Astrocyte of the cerebellum (primary cell): Measurements from ENCODE around the gene TUBD1.

ENCODE experiments used
- DNase-seq: peaks from one replicate; pipeline ENCODE4 v3.0.0-alpha.2; 2011; ENCODE audit warnings: low read depth
- H3K4me3 ChIP-seq: 2 replicates; pipeline ENCODE4 v1.5.1; 2011; ENCODE audit warnings: mild to moderate bottlenecking, low read depth, low read length, moderate library complexity
- CTCF ChIP-seq: IDR thresholded peaks from 2 replicates; pipeline ENCODE4 v1.5.1; 2012; ENCODE audit warnings: low read length, low read depth, moderate library complexity, mild to moderate bottlenecking; ENCODE audit errors: missing control alignments
- in situ Hi-C: cut with HindIII; loops from 2 replicates; pipeline ENCODE4 v1.10.0; 2017; ENCODE audit warnings: low sequenced_read_pairs

TUBD1 gene

GRCh38 chr17:59815965-59816364 lies 76.8 kb downstream of the TUBD1 start:
- H3K4me3 ChIP-seq: no peak overlapping the region
- in situ Hi-C loops: no loop called here
- no peak for DNase-seq
- TF ChIP-seq CTCF: no peak

GRCh38 chr17:59814685-59815084 lies 78.1 kb downstream of the TUBD1 start:
- H3K4me3 ChIP-seq: no peak overlapping the region
- no peak for TF ChIP-seq CTCF
- DNase-seq: no peak
- in situ Hi-C loops: no loop called here

- in situ Hi-C loops: no loop called here
- no peak for DNase-seq
- H3K4me3 ChIP-seq: no peak overlapping the region
- TF ChIP-seq CTCF: no peak
Measured at GRCh38 chr17:59814276-59814675, 78.5 kb downstream of the TUBD1 start.

GRCh38 chr17:59812139-59812538 lies 80.6 kb downstream of the TUBD1 start:
- in situ Hi-C loops: no loop called here
- no peak for TF ChIP-seq CTCF
- H3K4me3 ChIP-seq: no peak overlapping the region
- DNase-seq: no peak

- no peak overlapping the region for H3K4me3 ChIP-seq
- in situ Hi-C loops: no loop called here
- no peak for DNase-seq
- no peak for TF ChIP-seq CTCF
Measured at GRCh38 chr17:59811209-59811608, 81.5 kb downstream of the TUBD1 start.

- no peak for TF ChIP-seq CTCF
Measured at GRCh38 chr17:59810894-59811153, 81.9 kb downstream of the TUBD1 start.

More at GRCh38 chr17:59810894-59811153, 81.9 kb downstream of the TUBD1 start:
- DNase-seq: no peak
- in situ Hi-C loops: no loop called here
- no peak overlapping the region for H3K4me3 ChIP-seq
